Osteocyte (in vitro differentiated cells): Measurements from ENCODE around the gene PLA2G4E. TPM values are rescaled to one million over a fixed set of nuclear protein-coding genes. Genes with fewer than 3 reads are reported as not detected.

Experiments used
- DNase-seq: peaks from one replicate; pipeline ENCODE4 v3.0.0; 2021; ENCODE audit warnings: mixed read lengths; ENCODE audit not compliant: unreplicated experiment; ENCODE audit errors: extremely low spot score
- H3K27ac Mint-ChIP-seq: one replicate; pipeline ENCODE4 v1.8.0; 2021; ENCODE audit warnings: mild to moderate bottlenecking, mixed read lengths; ENCODE audit not compliant: unreplicated experiment
- H3K27me3 Mint-ChIP-seq: one replicate; pipeline ENCODE4 v1.8.0; 2021; ENCODE audit warnings: mixed read lengths; ENCODE audit not compliant: unreplicated experiment
- H3K36me3 Mint-ChIP-seq: one replicate; pipeline ENCODE4 v1.8.0; 2021; ENCODE audit warnings: mixed read lengths; ENCODE audit not compliant: unreplicated experiment
- H3K4me1 Mint-ChIP-seq: one replicate; pipeline ENCODE4 v1.8.0; 2021; ENCODE audit warnings: mixed read lengths; ENCODE audit not compliant: unreplicated experiment
- H3K4me3 Mint-ChIP-seq: one replicate; pipeline ENCODE4 v1.8.0; 2021; ENCODE audit warnings: mild to moderate bottlenecking, moderate library complexity, mixed read lengths; ENCODE audit not compliant: unreplicated experiment
- H3K9me3 Mint-ChIP-seq: one replicate; pipeline ENCODE4 v1.8.0; 2021; ENCODE audit warnings: mixed read lengths; ENCODE audit not compliant: unreplicated experiment
- CTCF ChIP-seq: fragments of 200-600 bp; sonication (generic); IDR thresholded peaks from 2 replicates; pipeline ENCODE4 v1.5.0; 2021; ENCODE audit warnings: antibody characterized with exemption, mild to moderate bottlenecking, moderate library complexity
- total RNA-seq: library from RNA; stranded (reverse); gene quantifications from 2 replicates; pipeline ENCODE4 v1.2.1, GENCODE V29; 2021

Gene PLA2G4E
- total RNA-seq, 1 donor from 2014 or later: not detected

DNA sequence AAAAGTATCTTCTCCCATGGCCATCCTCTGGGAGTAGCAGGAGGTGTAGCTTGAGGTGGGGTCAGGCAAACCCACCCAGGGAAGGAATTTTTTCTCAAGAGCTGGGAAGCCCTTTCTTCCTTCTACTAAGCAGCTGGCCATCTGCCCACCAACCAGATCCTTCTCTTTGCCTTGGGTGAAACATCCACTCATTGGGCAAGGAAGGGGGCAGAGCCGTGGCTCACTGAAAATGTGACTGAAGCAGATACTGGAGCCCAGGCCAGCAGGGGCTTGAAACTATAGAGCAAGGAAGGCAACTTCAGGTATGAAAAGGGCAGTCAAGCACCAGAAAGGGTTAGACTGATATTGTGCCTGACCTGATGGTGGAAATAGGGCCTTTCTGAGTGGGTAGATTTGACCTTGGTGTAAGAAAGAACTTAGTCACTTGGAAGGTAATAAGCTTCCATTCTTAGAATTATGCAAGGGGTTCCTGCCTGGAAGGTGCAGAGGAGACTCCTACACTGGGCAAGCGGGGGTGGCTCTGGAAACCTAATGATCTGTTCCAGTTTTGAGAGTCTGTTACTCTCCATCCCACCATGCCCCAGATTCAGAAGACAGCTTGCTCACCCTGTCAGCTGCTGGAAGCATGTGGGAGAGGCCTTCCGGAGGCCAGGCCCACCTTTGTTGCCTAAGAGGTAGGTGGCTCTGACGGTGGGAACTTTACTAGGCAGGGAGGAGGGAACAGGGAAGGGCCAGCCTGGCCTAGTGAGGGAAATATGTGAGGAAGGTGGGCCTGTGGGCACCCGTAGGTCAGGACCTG, 22.0 kb upstream of the PLA2G4E start:
- Mint-ChIP-seq H3K4me1 (no peaks in the 10 kb centered on the region), H3K9me3 (no peaks in the 10 kb centered on the region), H3K27me3 (peaks cover 37% of the 10 kb centered on the region), H3K27ac (no peak overlapping the region), H3K4me3 (no peak overlapping the region), H3K36me3 (no peaks in the 10 kb centered on the region)
- DNase-seq: no peak
- TF ChIP-seq CTCF: no peak

GRCh38 chr15:42038401-42038800, 17.6 kb upstream of the PLA2G4E start:
- no peaks in the 10 kb centered on the region for H3K9me3 Mint-ChIP-seq
- no peaks in the 10 kb centered on the region for H3K4me1 Mint-ChIP-seq

DNA sequence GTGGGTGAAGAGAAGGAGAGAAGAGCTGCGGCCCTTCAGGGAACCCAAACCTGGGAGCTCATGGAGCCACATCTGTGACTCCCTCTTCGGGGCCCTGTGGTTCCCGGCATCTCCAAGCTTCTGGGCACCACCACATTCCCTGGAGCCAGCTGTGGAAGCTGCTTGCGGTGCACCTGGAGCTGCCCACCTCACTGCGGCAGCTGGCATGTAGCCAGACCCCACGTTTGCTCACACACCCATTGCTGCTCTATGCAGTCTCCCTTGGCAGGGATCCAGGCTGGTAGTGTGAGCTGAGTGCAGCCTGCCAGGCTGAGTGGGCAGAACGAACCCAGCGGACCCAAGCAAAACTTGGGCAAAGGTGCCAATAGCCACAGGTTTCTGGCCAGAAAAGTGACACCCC, 16.8 kb upstream of the PLA2G4E start:
- DNase-seq: no peak
- H3K9me3 Mint-ChIP-seq: no peaks in the 10 kb centered on the region
- no peak overlapping the region for H3K4me3 Mint-ChIP-seq
- H3K27me3 Mint-ChIP-seq: peaks cover 22% of the 10 kb centered on the region
- no peak for TF ChIP-seq CTCF
- H3K36me3 Mint-ChIP-seq: no peaks in the 10 kb centered on the region
- H3K4me1 Mint-ChIP-seq: no peaks in the 10 kb centered on the region
- H3K27ac Mint-ChIP-seq: no peak overlapping the region

More at GRCh38 chr15:42038401-42038800, 17.6 kb upstream of the PLA2G4E start:
- TF ChIP-seq CTCF: no peak
- Mint-ChIP-seq H3K27ac (no peak overlapping the region), H3K4me3 (no peak overlapping the region), H3K27me3 (peaks cover 22% of the 10 kb centered on the region), H3K36me3 (no peaks in the 10 kb centered on the region)
- no peak for DNase-seq

- Mint-ChIP-seq H3K4me1 (no peaks in the 10 kb centered on the region), H3K4me3 (no peak overlapping the region), H3K27me3 (peaks cover 23% of the 10 kb centered on the region), H3K27ac (no peak overlapping the region), H3K36me3 (no peaks in the 10 kb centered on the region), H3K9me3 (no peaks in the 10 kb centered on the region)
- no peak for DNase-seq
- TF ChIP-seq CTCF: no peak
Observed at GRCh38 chr15:42036966-42037365, 16.1 kb upstream of the PLA2G4E start.

DNA sequence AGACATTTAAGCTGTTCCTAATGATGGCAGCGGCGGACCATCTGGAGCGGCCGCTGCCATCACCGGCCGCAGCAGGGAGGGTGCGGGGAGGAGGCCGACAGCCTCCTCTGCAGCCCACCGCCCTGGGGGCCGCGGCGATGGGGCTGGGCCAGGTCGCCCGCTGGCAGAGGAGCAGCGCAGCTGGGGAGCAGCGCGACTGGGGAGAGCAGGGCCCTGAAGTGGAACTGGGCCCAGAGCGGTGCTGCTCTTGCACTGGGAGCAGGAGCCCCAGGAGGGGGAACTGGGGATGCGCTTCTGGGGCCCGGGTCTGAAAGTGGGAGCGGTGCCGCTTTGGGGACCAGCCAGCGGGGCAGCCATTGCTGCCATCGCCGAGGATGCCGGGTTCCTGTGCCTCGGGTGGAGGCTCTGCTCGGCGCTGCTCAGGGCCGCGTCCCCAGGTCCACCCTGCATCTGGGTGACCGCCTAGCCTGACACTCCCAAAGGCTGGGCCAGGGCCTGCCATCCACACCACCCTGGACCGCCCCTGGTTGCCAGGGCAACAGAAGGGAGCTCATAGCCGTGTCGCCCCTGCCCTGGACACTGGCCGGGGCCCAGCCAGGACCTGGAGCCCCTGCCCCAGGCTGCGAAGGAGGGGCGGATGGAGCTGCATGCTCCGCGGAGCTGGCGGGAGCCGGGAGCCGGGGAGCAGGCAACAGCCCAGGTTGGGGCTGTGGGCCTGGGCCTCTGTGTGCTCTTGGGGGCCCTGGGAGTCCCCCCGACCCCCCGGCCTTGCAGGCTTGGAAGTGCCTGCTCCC, 15.5 kb upstream of the PLA2G4E start:
- H3K27ac Mint-ChIP-seq: no peak overlapping the region
- peaks cover 23% of the 10 kb centered on the region for H3K27me3 Mint-ChIP-seq
- H3K9me3 Mint-ChIP-seq: no peaks in the 10 kb centered on the region

More for the DNA sequence above, 15.5 kb upstream of the PLA2G4E start:
- no peaks in the 10 kb centered on the region for H3K36me3 Mint-ChIP-seq
- H3K4me1 Mint-ChIP-seq: peaks cover 2% of the 10 kb centered on the region
- DNase-seq: no peak
- no peak for TF ChIP-seq CTCF
- no peak overlapping the region for H3K4me3 Mint-ChIP-seq
